Measurements from ENCODE around the gene TDRD1. TPM values are rescaled to one million over a fixed set of nuclear protein-coding genes. Genes with fewer than 3 reads are reported as not detected.

The TDRD1 gene
- total RNA-seq, 1 donor: 0.10 TPM

GRCh38 chr10:114189700-114190099 is 10.5 kb downstream of the TDRD1 start:
- H3K4me1 ChIP-seq (ENCODE audit: insufficient read depth, low read length): no peaks in the 10 kb centered on the region
- H3K9me3 ChIP-seq (ENCODE audit: low read depth, low read length): no peaks in the 10 kb centered on the region
- no peak overlapping the region for H3K4me3 ChIP-seq (ENCODE audit: low read length)
- H3K27me3 ChIP-seq (ENCODE audit: insufficient read depth, low read length): peaks cover 2% of the 10 kb centered on the region

- H3K4me3 ChIP-seq (ENCODE audit: low read length): no peak overlapping the region
- H3K4me1 ChIP-seq (ENCODE audit: insufficient read depth, low read length): no peaks in the 10 kb centered on the region
- H3K9me3 ChIP-seq (ENCODE audit: low read depth, low read length): no peaks in the 10 kb centered on the region
- H3K27me3 ChIP-seq (ENCODE audit: insufficient read depth, low read length): peaks cover 8% of the 10 kb centered on the region
Measured at GRCh38 chr10:114195079-114195478, 15.9 kb downstream of the TDRD1 start.

GRCh38 chr10:114199239-114199638 is 20.1 kb downstream of the TDRD1 start:
- Histone ChIP-seq H3K4me3 (ENCODE audit: low read length) (no peak overlapping the region), H3K9me3 (ENCODE audit: low read depth, low read length) (no peaks in the 10 kb centered on the region), H3K4me1 (ENCODE audit: insufficient read depth, low read length) (no peaks in the 10 kb centered on the region), H3K27me3 (ENCODE audit: insufficient read depth, low read length) (peaks cover 8% of the 10 kb centered on the region)

- no peaks in the 10 kb centered on the region for H3K9me3 ChIP-seq (ENCODE audit: low read depth, low read length)
- peaks cover 4% of the 10 kb centered on the region for H3K27me3 ChIP-seq (ENCODE audit: insufficient read depth, low read length)
- no peaks in the 10 kb centered on the region for H3K4me1 ChIP-seq (ENCODE audit: insufficient read depth, low read length)
Measured at GRCh38 chr10:114202812-114203211, 23.7 kb downstream of the TDRD1 start.

GRCh38 chr10:114206902-114207301 is 27.7 kb downstream of the TDRD1 start:
- Histone ChIP-seq H3K27me3 (ENCODE audit: insufficient read depth, low read length) (peaks cover 12% of the 10 kb centered on the region), H3K4me3 (ENCODE audit: low read length) (no peak overlapping the region), H3K9me3 (ENCODE audit: low read depth, low read length) (no peaks in the 10 kb centered on the region), H3K4me1 (ENCODE audit: insufficient read depth, low read length) (no peaks in the 10 kb centered on the region)

More at GRCh38 chr10:114202812-114203211, 23.7 kb downstream of the TDRD1 start:
- no peak overlapping the region for H3K4me3 ChIP-seq (ENCODE audit: low read length)

- H3K4me1 ChIP-seq (ENCODE audit: insufficient read depth, low read length): no peaks in the 10 kb centered on the region
- no peak overlapping the region for H3K4me3 ChIP-seq (ENCODE audit: low read length)
- no peaks in the 10 kb centered on the region for H3K9me3 ChIP-seq (ENCODE audit: low read depth, low read length)
- peaks cover 12% of the 10 kb centered on the region for H3K27me3 ChIP-seq (ENCODE audit: insufficient read depth, low read length)
Measured at GRCh38 chr10:114207349-114207748, 28.2 kb downstream of the TDRD1 start.

- no peaks in the 10 kb centered on the region for H3K9me3 ChIP-seq (ENCODE audit: low read depth, low read length)
- H3K4me3 ChIP-seq (ENCODE audit: low read length): no peak overlapping the region
- H3K27me3 ChIP-seq (ENCODE audit: insufficient read depth, low read length): peaks cover 12% of the 10 kb centered on the region
- no peaks in the 10 kb centered on the region for H3K4me1 ChIP-seq (ENCODE audit: insufficient read depth, low read length)
Measured at GRCh38 chr10:114208351-114208750, 29.2 kb downstream of the TDRD1 start.

GRCh38 chr10:114212153-114212552 is 33.0 kb downstream of the TDRD1 start:
- Histone ChIP-seq H3K4me1 (ENCODE audit: insufficient read depth, low read length) (no peaks in the 10 kb centered on the region), H3K27me3 (ENCODE audit: insufficient read depth, low read length) (peaks cover 8% of the 10 kb centered on the region), H3K4me3 (ENCODE audit: low read length) (no peak overlapping the region), H3K9me3 (ENCODE audit: low read depth, low read length) (no peaks in the 10 kb centered on the region)

GRCh38 chr10:114215033-114215432 is 35.9 kb downstream of the TDRD1 start:
- H3K4me1 ChIP-seq (ENCODE audit: insufficient read depth, low read length): no peaks in the 10 kb centered on the region
- no peak overlapping the region for H3K4me3 ChIP-seq (ENCODE audit: low read length)
- no peaks in the 10 kb centered on the region for H3K9me3 ChIP-seq (ENCODE audit: low read depth, low read length)
- H3K27me3 ChIP-seq (ENCODE audit: insufficient read depth, low read length): peaks cover 8% of the 10 kb centered on the region

- H3K9me3 ChIP-seq (ENCODE audit: low read depth, low read length): no peaks in the 10 kb centered on the region
- no peak overlapping the region for H3K4me3 ChIP-seq (ENCODE audit: low read length)
- H3K4me1 ChIP-seq (ENCODE audit: insufficient read depth, low read length): no peaks in the 10 kb centered on the region
- peaks cover 6% of the 10 kb centered on the region for H3K27me3 ChIP-seq (ENCODE audit: insufficient read depth, low read length)
Measured at GRCh38 chr10:114220281-114220680, 41.1 kb downstream of the TDRD1 start.

- H3K27me3 ChIP-seq (ENCODE audit: insufficient read depth, low read length): peaks cover 6% of the 10 kb centered on the region
- H3K4me1 ChIP-seq (ENCODE audit: insufficient read depth, low read length): no peaks in the 10 kb centered on the region
- no peaks in the 10 kb centered on the region for H3K9me3 ChIP-seq (ENCODE audit: low read depth, low read length)
- H3K4me3 ChIP-seq (ENCODE audit: low read length): no peak overlapping the region
Measured at GRCh38 chr10:114221235-114221634, 42.1 kb downstream of the TDRD1 start.

GRCh38 chr10:114223066-114223465 is 43.9 kb downstream of the TDRD1 start:
- Histone ChIP-seq H3K9me3 (ENCODE audit: low read depth, low read length) (no peaks in the 10 kb centered on the region), H3K4me1 (ENCODE audit: insufficient read depth, low read length) (no peaks in the 10 kb centered on the region), H3K4me3 (ENCODE audit: low read length) (no peak overlapping the region), H3K27me3 (ENCODE audit: insufficient read depth, low read length) (peaks cover 6% of the 10 kb centered on the region)

- H3K4me3 ChIP-seq (ENCODE audit: low read length): no peak overlapping the region
- no peaks in the 10 kb centered on the region for H3K27me3 ChIP-seq (ENCODE audit: insufficient read depth, low read length)
- H3K9me3 ChIP-seq (ENCODE audit: low read depth, low read length): no peaks in the 10 kb centered on the region
Measured at GRCh38 chr10:114228156-114228555, 49.0 kb downstream of the TDRD1 start.

GRCh38 chr10:114232561-114233176 is 53.5 kb downstream of the TDRD1 start:
- no peak overlapping the region for H3K4me3 ChIP-seq (ENCODE audit: low read length)
- peaks cover 6% of the 10 kb centered on the region for H3K27me3 ChIP-seq (ENCODE audit: insufficient read depth, low read length)
- no peaks in the 10 kb centered on the region for H3K9me3 ChIP-seq (ENCODE audit: low read depth, low read length)
- no peaks in the 10 kb centered on the region for H3K4me1 ChIP-seq (ENCODE audit: insufficient read depth, low read length)

More at GRCh38 chr10:114228156-114228555, 49.0 kb downstream of the TDRD1 start:
- H3K4me1 ChIP-seq (ENCODE audit: insufficient read depth, low read length): no peaks in the 10 kb centered on the region

GRCh38 chr10:114233482-114233881 is 54.3 kb downstream of the TDRD1 start:
- Histone ChIP-seq H3K4me3 (ENCODE audit: low read length) (no peak overlapping the region), H3K27me3 (ENCODE audit: insufficient read depth, low read length) (peaks cover 13% of the 10 kb centered on the region), H3K9me3 (ENCODE audit: low read depth, low read length) (no peaks in the 10 kb centered on the region), H3K4me1 (ENCODE audit: insufficient read depth, low read length) (no peaks in the 10 kb centered on the region)

GRCh38 chr10:114234132-114234531 is 55.0 kb downstream of the TDRD1 start:
- H3K27me3 ChIP-seq (ENCODE audit: insufficient read depth, low read length): peaks cover 20% of the 10 kb centered on the region
- peaks cover 2% of the 10 kb centered on the region for H3K4me1 ChIP-seq (ENCODE audit: insufficient read depth, low read length)
- H3K9me3 ChIP-seq (ENCODE audit: low read depth, low read length): no peaks in the 10 kb centered on the region
- no peak overlapping the region for H3K4me3 ChIP-seq (ENCODE audit: low read length)

All from mononuclear cell (primary cell).